HCT116 (cell line): ENCODE data around the gene CAPZB. TPM values are rescaled to one million over a fixed set of nuclear protein-coding genes. Genes with fewer than 3 reads are reported as not detected.
A peak's percentile ranks its signal among the peaks of the same experiment; 100 is the strongest.

Source experiments
- ATAC-seq: fragments of 200-7000 bp; cut with Tn5 transposase; 2 replicates; pipeline ENCODE4 v1.9.1; 2020; ENCODE audit warnings: mild to moderate bottlenecking, moderate library complexity
- BruUV-seq: library from RNA; stranded (reverse); fragments of 400-500 nt; replicated peaks from 2 replicates; lab custom pipeline; 2021; lab: Mats Ljungman, UMichigan
- CTCF ChIA-PET: fragments of 300-600 bp; sonication (Branson Sonifier 250); formaldehyde crosslinking; loops from one replicate; lab custom pipeline; 2021; ENCODE audit warnings: antibody characterized with exemption; lab: Charles Lee
- POLR2A ChIA-PET: fragments of 300-600, 350-600 bp; sonication (Branson Sonifier 250); formaldehyde crosslinking; loops from one replicate; lab custom pipeline; 2021; ENCODE audit warnings: antibody characterized with exemption; lab: Charles Lee
- RAD21 ChIA-PET, 2 experiments: fragments of 300-600 bp; sonication (Branson Sonifier 250); formaldehyde crosslinking; loops; one replicate each; lab custom pipeline; 2023; ENCODE audit warnings: low total read pairs in 2 of 2; ENCODE audit not compliant: uncharacterized antibody in 2 of 2, unreplicated experiment in 2 of 2, low non-redundant PET in 1 of 2; lab: Charles Lee
- DNase-seq: peaks from one replicate; pipeline ENCODE4 v3.0.0-alpha.2; 2010; ENCODE audit warnings: low read depth, low spot score
- H2AFZ ChIP-seq: fragments of 200-600 bp; shearing (Covaris generic), sonication (generic); 2 replicates; pipeline ENCODE4 v1.6.1; 2017; ENCODE audit warnings: low read depth, mixed run types, mixed read lengths, antibody characterized with exemption, low read length; ENCODE audit not compliant: poor library complexity, severe bottlenecking
- H3K27ac ChIP-seq: 2 replicates; pipeline ENCODE4 v1.5.1; 2012; ENCODE audit warnings: low read depth, low read length
- H3K27me3 ChIP-seq: fragments of 200-600 bp; sonication (generic); 2 replicates; pipeline ENCODE4 v1.6.1; 2016; ENCODE audit warnings: mixed run types, low read length, mixed read lengths; ENCODE audit not compliant: insufficient read depth
- H3K36me3 ChIP-seq, 2 experiments: fragments of 200-500 bp in 1 of 2; fragments of 200-600 bp in 1 of 2; sonication (Bioruptor generic) in 1 of 2; sonication (generic) in 1 of 2; 2 replicates each; pipeline versions ENCODE4 v1.5.1 to v1.6.1; 2014 to 2016; ENCODE audit warnings: low read length in 2 of 2, inconsistent platforms in 1 of 2, mixed read lengths in 1 of 2, mixed run types in 1 of 2; ENCODE audit not compliant: insufficient read depth in 2 of 2, control insufficient read depth in 1 of 2
- H3K4me1 ChIP-seq, 2 experiments: fragments of 200-600 bp in 1 of 2; sonication (generic) in 1 of 2; 2 replicates each; pipeline versions ENCODE4 v1.5.1 to v1.6.1; 2012 to 2017; ENCODE audit warnings: low read length in 2 of 2, inconsistent platforms in 1 of 2, mild to moderate bottlenecking in 1 of 2, mixed read lengths in 1 of 2, mixed run types in 1 of 2, moderate library complexity in 1 of 2; ENCODE audit not compliant: insufficient read depth in 2 of 2, control insufficient read depth in 1 of 2
- H3K4me2 ChIP-seq: fragments of 200-600 bp; sonication (generic); 2 replicates; pipeline ENCODE4 v1.6.1; 2017; ENCODE audit warnings: mixed run types, low read length, mixed read lengths
- H3K4me3 ChIP-seq, 2 experiments: fragments of 200-600 bp in 1 of 2; sonication (generic) in 1 of 2; replicated peaks in 1 of 2; 2 replicates each; pipeline ENCODE4 v1.5.1; 2011 to 2016; ENCODE audit warnings: low read length in 2 of 2, control low read depth in 1 of 2, low read depth in 1 of 2, mild to moderate bottlenecking in 1 of 2, mixed read lengths in 1 of 2, mixed run types in 1 of 2
- H3K79me2 ChIP-seq: fragments of 200-600 bp; sonication (generic); 2 replicates; pipeline ENCODE4 v1.6.1; 2017; ENCODE audit warnings: mild to moderate bottlenecking, mixed run types, low read length, moderate library complexity, mixed read lengths; ENCODE audit not compliant: insufficient read depth
- H3K9ac ChIP-seq: fragments of 200-600 bp; sonication (generic); 2 replicates; pipeline ENCODE4 v1.6.1; 2016; ENCODE audit warnings: low read length, mixed read lengths
- H3K9me2 ChIP-seq: fragments of 200-600 bp; sonication (generic), shearing (Covaris generic); 2 replicates; pipeline ENCODE4 v1.6.1; 2017; ENCODE audit warnings: mixed run types, mild to moderate bottlenecking, moderate library complexity; ENCODE audit not compliant: insufficient read depth
- H3K9me3 ChIP-seq, 2 experiments: fragments of 200-500 bp in 1 of 2; fragments of 200-600 bp in 1 of 2; sonication (Bioruptor generic) in 1 of 2; sonication (generic) in 1 of 2; 2 replicates each; pipeline ENCODE4 v1.6.1; 2014 to 2017; ENCODE audit warnings: low read length in 2 of 2, mixed read lengths in 2 of 2, inconsistent platforms in 1 of 2, low read depth in 1 of 2, mild to moderate bottlenecking in 1 of 2, mixed run types in 1 of 2, moderate library complexity in 1 of 2; ENCODE audit not compliant: control insufficient read depth in 1 of 2, insufficient read depth in 1 of 2
- H4K20me1 ChIP-seq: fragments of 200-600 bp; sonication (generic), shearing (Covaris generic); 2 replicates; pipeline ENCODE4 v1.6.1; 2017; ENCODE audit warnings: mixed run types, mild to moderate bottlenecking, moderate library complexity; ENCODE audit not compliant: insufficient read depth
- ATF3 ChIP-seq: IDR thresholded peaks from 2 replicates; pipeline ENCODE4 v1.6.1; 2012
- CTCF ChIP-seq, 3 experiments: fragments of 200-600 bp in 1 of 3; sonication (generic) in 1 of 3; IDR thresholded peaks in 2 of 3; conservative IDR thresholded peaks in 1 of 3; 2 replicates each; pipeline ENCODE4 v1.5.1; 2012 to 2017; ENCODE audit warnings: low read depth in 2 of 3, low read length in 2 of 3, antibody characterized with exemption in 1 of 3, borderline replicate concordance in 1 of 3, control low read depth in 1 of 3, mild to moderate bottlenecking in 1 of 3, mixed read lengths in 1 of 3, mixed run types in 1 of 3, moderate library complexity in 1 of 3; ENCODE audit not compliant: insufficient read depth in 1 of 3
- ELF1 ChIP-seq: IDR thresholded peaks from 2 replicates; pipeline ENCODE4 v1.6.1; 2012; ENCODE audit warnings: low read depth, borderline replicate concordance
- SIN3A ChIP-seq: IDR thresholded peaks from 2 replicates; pipeline ENCODE4 v1.6.1; 2012; ENCODE audit warnings: low read depth
- SP1 ChIP-seq: IDR thresholded peaks from 2 replicates; pipeline ENCODE4 v1.6.1; 2012; ENCODE audit warnings: low read depth
- SRF ChIP-seq: IDR thresholded peaks from 2 replicates; pipeline ENCODE4 v1.6.1; 2012; ENCODE audit warnings: low read depth
- intact Hi-C: fragments of 100-400 bp; cut with micrococcal nuclease; formaldehyde crosslinking; loops from 2 replicates; pipeline ENCODE4 v1.10.0; 2022
- total RNA-seq: library from RNA; stranded (reverse); gene quantifications from one replicate; pipeline ENCODE4 v1.2.1, GENCODE V29; 2021; ENCODE audit not compliant: unreplicated experiment

CAPZB gene
- total RNA-seq, 1 experiment from 2014 or later: 203 TPM

- RAD21 ChIA-PET: no interaction called here
- Histone ChIP-seq H3K4me3 (no peak overlapping the region), H3K36me3 (no peaks in the 10 kb centered on the region), H3K9ac (no peak overlapping the region), H3K27me3 (no peaks in the 10 kb centered on the region), H3K27ac (no peak overlapping the region), H3K79me2 (no peaks in the 10 kb centered on the region), H3K9me2 (no peaks in the 10 kb centered on the region), H2AFZ (no peak overlapping the region), H3K4me1 (peaks cover 5 to 19% of the 10 kb centered on the region in 2 experiments; a peak in 3 of 4 replicates), H3K4me2 (no peak overlapping the region), H3K9me3 (no peaks in the 10 kb centered on the region), H4K20me1 (no peaks in the 10 kb centered on the region)
- TF ChIP-seq SP1 (no peak), SRF (no peak), CTCF (IDR thresholded peaks at IDR 0.05 in 2 of 3, conservative IDR thresholded peaks at IDR 0.05 in 1 of 3; ENCODE audit: borderline replicate concordance in 1 of 3, insufficient read depth in 1 of 3, low read depth in 2 of 3, low read length in 2 of 3) (no peak), ATF3 (no peak), ELF1 (no peak)
- CTCF ChIA-PET: no interaction called here
- ATAC-seq: no peak
- no peak for DNase-seq
- POLR2A ChIA-PET: no interaction called here
- intact Hi-C loops: no loop called here
- no TSS peak for BruUV-seq
Measured at GRCh38 chr1:19319196-19319595, 166.1 kb downstream of the CAPZB start.

- TF ChIP-seq SIN3A: no peak
- 0 out of 6 replicates have a peak, but pooled peaks of 1 of the 3 experiments have one; percentile 12 for TF ChIP-seq CTCF (IDR thresholded peaks at IDR 0.05 in 2 of 3, conservative IDR thresholded peaks at IDR 0.05 in 1 of 3; ENCODE audit: borderline replicate concordance in 1 of 3, insufficient read depth in 1 of 3, low read depth in 2 of 3, low read length in 2 of 3)
- H3K4me3 ChIP-seq: no peak overlapping the region
- BruUV-seq: no TSS peak
- H3K9me2 ChIP-seq: no peaks in the 10 kb centered on the region
- ChIA-PET POLR2A (no interaction called here), RAD21 (no interaction called here), CTCF (no interaction called here)
- H3K36me3 ChIP-seq: no peaks in the 10 kb centered on the region
- no peaks in the 10 kb centered on the region for H4K20me1 ChIP-seq
- H3K27ac ChIP-seq: no peak overlapping the region
- no peak overlapping the region for H2AFZ ChIP-seq
- intact Hi-C loops: no loop called here
- H3K4me2 ChIP-seq: no peak overlapping the region
- no peaks in the 10 kb centered on the region for H3K27me3 ChIP-seq
- no peak for ATAC-seq
- no peak for DNase-seq
- no peak overlapping the region for H3K9ac ChIP-seq
- H3K4me1 ChIP-seq: peaks cover 13 to 37% of the 10 kb centered on the region in 2 experiments; a peak in 3 of 4 replicates
- H3K79me2 ChIP-seq: peaks cover 2% of the 10 kb centered on the region; the same call in 1 of the 2 replicates
- no peaks in the 10 kb centered on the region for H3K9me3 ChIP-seq
Measured at GRCh38 chr1:19317126-19317910, 168.0 kb downstream of the CAPZB start.
